ENCODE results near the gene SGCD.

DNA sequence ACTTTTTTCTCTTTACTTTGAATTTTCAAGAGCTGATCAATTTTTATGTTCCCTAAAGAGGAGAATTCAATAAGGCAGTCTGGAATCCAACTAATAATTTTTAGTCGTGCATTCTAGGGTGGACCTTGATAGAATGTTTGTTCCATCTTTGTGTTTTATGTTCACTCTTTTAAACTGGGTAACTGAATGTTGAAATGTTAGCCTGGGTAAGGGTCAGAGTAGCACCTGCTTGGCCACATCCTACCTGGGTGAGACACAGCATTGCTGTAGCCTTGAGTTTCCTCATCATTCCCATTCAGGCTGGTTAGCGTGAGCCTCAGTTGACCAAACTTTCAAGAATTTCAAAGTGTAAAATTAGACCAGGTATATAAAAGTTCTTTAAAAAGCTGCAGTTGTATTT lies 85.0 kb downstream of the SGCD start:
- TF ChIP-seq, protein P1, sequence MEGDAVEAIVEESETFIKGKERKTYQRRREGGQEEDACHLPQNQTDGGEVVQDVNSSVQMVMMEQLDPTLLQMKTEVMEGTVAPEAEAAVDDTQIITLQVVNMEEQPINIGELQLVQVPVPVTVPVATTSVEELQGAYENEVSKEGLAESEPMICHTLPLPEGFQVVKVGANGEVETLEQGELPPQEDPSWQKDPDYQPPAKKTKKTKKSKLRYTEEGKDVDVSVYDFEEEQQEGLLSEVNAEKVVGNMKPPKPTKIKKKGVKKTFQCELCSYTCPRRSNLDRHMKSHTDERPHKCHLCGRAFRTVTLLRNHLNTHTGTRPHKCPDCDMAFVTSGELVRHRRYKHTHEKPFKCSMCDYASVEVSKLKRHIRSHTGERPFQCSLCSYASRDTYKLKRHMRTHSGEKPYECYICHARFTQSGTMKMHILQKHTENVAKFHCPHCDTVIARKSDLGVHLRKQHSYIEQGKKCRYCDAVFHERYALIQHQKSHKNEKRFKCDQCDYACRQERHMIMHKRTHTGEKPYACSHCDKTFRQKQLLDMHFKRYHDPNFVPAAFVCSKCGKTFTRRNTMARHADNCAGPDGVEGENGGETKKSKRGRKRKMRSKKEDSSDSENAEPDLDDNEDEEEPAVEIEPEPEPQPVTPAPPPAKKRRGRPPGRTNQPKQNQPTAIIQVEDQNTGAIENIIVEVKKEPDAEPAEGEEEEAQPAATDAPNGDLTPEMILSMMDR (IDR thresholded peaks at IDR 0.05) = no peak
- TF ChIP-seq POLR2A (IDR thresholded peaks at IDR 0.05) = no peak
